ENCODE results near the gene ARHGAP6.

Gene ARHGAP6

GRCh38 chrX:11422525-11422857, 243.2 kb downstream of the ARHGAP6 start:
- no peak for DNase-seq

- DNase-seq, result no peak
Observed at GRCh38 chrX:11421805-11422524, 243.8 kb downstream of the ARHGAP6 start.

DNA sequence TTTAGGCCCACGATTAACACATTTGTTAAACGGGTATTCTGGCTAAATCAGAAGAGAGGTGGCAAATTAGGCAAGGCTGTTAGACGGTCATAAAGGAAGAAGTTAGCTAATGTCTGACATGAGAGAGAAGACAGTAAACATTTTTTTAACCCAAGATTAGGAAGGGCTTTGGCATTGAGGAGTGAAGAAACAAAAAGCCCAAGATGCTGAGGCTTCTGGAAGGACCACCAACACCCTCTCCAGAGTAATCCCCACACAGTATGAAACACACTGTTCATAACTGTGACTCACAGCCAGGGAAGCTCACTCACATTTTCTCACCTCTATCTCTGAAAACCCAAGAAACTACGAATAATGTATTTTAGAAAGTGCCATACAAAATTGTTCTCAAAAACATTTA, 244.9 kb downstream of the ARHGAP6 start:
- no peak for DNase-seq

DNA sequence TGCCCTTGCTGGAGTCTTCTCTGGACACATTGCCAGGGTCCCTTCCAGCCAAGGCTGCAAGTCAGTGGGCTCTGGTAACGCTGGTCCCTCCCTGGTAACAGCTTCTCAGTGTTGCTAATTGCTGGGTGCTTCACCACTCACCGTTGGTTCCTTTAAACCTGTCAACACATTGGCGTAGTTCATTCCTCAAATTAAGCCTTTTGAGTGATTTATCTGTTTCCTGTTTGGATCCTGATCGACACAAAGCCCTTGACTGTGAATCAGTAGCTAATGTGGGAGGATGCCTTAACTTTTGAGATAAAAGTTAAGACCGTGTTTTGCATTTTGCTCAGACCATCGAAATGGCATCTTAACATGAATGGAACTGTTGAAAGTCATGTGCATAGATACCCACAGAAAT, 246.6 kb downstream of the ARHGAP6 start:
- DNase-seq, result no peak

GRCh38 chrX:11416600-11416999, 249.1 kb downstream of the ARHGAP6 start:
- no peak for DNase-seq

DNA sequence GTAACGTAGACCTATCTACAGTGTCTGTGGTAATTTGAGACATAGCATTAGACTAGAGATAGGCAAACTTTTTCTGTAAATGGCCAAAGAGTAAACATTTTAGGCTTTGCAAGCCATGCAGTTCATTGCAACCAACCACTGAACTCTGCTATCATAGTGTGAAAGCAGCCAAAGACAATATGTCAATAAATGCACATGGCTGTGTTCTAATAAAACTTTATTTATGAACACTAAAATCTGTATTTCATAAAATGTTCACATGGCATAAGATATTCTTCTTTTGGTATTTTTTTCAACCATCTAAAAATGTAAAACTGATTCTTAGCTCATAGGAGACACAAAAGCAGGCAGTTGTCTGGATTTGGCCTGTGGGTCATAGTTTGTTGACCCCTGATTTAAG, 251.6 kb downstream of the ARHGAP6 start:
- DNase-seq, result no peak

DNA sequence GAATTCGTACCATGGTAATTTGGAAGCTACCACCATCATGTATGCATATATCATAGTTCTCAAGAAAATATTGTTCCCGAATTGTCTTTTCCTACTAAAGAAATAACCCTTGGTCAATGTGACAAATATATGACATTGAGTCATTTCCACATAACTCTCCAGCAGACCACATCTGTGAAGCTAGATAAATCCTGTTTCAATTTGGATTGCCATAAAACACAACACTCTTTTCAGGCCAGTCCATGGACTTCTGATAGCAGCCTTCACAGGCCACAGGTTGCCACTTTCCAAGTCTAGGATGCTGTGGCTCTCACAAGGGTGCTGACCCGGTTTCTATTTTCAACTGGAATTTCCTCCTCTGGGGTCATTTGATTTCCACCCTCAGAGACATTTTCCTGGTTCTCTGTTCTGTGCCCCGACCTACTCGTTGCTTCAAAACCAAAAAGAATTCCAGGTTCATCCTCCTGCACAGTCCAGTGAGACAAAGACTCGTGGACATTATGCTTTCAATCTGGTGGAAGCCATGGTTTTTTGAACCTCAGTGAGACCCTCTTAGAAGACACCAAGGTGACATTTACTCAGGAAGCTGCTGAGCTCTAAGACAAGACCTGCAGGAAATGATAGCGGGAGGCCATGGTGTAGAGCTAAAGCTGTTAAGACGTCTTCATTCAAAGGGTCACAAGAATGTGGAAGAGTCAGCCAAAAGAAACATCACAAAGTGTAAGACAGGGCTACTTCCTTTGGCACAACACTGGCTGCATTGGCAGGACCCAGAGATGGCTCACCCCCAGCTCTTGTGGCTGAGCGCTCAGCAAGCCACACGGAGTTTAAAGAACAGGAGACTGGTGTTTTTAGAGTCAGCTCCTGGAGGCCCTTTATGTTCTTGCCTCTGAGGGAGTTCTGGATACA, 252.8 kb downstream of the ARHGAP6 start:
- DNase-seq, result no peak

DNA sequence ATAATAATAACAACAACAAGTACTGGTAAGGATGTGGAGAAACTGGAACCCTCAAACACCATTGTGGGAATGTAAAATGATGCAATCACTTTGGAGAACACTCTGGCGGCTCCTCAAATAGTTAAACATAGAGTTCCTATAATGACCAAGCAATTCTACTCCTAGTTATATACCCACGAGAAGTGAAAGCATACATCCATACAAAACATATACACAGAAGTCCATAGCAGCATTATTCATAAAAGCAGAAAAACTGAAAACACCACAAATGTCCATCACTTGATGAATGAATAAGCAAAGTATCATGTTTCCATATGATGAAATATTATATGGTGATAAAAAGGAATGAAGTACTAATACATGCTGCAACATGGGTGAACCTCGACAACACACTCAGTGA, 255.8 kb downstream of the ARHGAP6 start:
- DNase-seq, result no peak

- DNase-seq, result no peak
Observed at GRCh38 chrX:11408783-11409182, 256.9 kb downstream of the ARHGAP6 start.

GRCh38 chrX:11408109-11408405, 257.7 kb downstream of the ARHGAP6 start:
- no peak for DNase-seq

GRCh38 chrX:11407331-11408108, 258.2 kb downstream of the ARHGAP6 start:
- DNase-seq, result no peak

GRCh38 chrX:11406109-11406765, 259.5 kb downstream of the ARHGAP6 start:
- no peak for DNase-seq

DNA sequence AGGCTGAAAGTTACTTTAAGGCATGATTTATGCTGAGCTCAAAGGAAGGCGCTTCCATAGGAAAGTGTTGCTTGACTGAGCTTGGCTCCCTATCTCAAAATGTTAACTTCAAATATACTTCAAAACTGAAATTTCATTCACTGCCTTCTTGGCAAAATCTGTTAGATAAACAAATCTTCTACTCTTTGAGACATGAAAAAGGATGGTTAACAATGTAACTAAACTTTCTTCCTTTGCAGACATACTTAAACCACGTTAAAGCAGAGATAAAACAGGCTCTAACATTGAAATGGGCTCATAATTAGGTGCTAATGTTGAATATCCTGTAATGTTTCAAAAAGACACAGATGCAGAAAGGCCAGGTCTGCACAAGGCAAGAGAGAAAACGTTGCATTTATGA, 262.1 kb downstream of the ARHGAP6 start:
- no peak for DNase-seq

- no peak for DNase-seq
Observed at GRCh38 chrX:11401966-11402365, 263.8 kb downstream of the ARHGAP6 start.

DNA sequence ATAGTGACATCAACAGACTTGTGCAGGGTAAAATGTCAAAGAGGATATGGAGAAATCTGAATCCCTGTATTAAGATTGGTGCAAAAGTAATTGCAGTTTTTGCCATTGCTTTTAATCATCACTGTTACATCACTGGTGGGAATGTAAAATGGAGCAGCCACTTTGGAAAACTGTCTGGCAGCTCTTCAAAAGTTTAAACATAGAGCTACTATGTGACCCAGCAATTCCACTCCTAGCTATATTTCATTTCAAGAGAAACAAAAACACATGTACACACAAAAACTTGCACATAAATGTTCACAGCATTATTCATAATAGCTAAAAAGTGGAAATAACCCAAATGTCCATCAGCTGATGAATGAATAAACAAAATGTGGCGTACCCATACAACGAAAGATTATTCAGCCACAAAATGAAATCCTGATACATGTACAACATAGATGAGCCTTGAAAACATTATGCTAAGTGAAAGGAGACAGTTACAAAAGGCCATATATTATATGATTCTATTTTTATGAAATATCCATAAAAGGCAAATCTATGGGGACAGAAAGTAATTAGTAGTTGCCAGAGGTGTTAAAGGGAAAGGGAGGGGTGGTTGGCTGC, 266.1 kb downstream of the ARHGAP6 start:
- no peak for DNase-seq

DNA sequence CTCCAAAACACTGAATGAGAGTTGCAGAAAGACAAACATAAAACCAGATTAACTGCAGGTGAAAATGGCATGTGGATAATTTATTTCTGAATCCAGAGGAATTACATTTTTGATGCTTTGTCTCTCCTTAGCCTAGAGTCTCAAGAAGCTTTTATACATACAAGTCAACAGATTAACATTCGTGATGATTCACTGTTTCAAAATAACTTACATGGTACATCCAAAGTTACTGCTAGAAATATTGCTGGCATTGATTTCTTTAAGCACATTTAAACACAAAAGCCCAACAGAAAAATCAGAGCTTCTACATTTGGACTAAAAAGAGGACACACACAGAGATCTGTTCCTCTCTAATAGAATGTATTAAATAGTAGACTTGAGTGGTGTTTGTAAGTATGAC, 266.9 kb downstream of the ARHGAP6 start:
- DNase-seq, result no peak

- DNase-seq, result no peak
Observed at GRCh38 chrX:11398139-11398538, 267.6 kb downstream of the ARHGAP6 start.

DNA sequence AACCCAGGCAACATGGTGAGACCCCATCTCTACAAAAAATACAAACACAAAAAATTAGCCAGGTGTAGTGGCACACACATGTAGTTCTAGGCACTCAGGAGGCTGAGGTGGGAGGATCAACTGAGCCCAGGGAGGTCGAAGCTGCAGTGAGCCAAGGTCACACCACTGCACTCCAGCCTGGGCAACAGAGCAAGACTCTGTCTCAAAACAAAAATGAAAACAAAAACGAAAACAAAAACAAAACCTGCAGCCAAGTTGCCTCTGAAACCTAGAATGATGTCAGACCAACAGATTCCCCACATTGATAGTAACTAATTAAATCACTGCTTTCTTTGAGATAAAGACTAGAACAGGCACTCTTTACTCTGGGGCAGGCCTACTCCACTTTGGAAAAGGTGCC, 268.0 kb downstream of the ARHGAP6 start:
- no peak for DNase-seq

DNA sequence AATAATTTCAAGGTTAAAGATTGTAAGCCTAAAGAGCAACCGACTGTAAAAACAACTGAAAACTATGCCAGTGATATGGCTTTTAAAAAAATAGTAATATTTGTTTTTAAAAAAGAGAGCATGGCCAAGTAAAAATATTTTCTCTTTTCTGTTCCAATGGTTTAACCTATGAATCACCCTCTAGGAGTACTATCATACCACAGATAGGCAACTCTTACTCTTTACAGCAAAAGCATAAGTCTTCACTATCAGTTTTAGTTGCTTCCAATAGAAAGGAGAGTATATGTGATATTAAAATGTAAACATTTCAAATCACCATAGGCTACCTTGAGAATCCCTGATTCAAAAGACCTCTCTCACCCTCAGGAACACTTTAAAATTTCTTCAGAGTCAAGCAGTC, 269.9 kb downstream of the ARHGAP6 start:
- no peak for DNase-seq

GRCh38 chrX:11393949-11394654, 271.6 kb downstream of the ARHGAP6 start:
- no peak for DNase-seq

- no peak for DNase-seq
Observed at GRCh38 chrX:11386812-11387211, 278.9 kb downstream of the ARHGAP6 start.

DNA sequence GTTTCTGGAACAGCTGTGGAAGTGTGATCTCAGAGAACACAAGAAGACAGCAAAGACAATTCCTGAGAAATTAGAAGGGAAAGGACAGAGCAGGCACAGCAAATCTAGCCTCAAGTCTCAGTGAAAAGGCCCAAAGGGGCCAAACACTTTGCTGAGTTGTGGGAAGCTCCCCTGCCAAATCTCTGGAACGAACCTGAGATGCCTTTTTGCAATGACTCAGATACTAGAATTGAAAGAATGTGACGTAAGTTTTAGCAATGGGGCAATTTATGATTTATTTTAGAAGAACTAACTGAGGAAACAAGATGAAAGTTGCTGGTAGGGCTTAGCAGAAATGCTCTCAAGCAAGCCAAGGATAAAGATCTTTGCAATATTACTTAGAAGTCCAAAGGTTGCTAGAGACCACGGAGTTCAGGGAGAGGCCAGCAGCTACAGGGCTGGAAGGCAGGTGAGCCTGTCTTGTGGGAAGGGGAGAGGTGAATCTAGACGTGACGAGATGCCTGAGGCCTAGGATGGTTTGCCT, 279.7 kb downstream of the ARHGAP6 start:
- no peak for DNase-seq
